Measurements from ENCODE around the gene SIK3.
A peak's percentile ranks its signal among the peaks of the same experiment; 100 is the strongest.

Gene SIK3

GRCh38 chr11:117042689-117043088 lies 55.5 kb downstream of the SIK3 start:
- Histone ChIP-seq H3K27ac (ENCODE audit: low read length) (no peak overlapping the region), H2AFZ (ENCODE audit: low read depth, low read length) (no peak overlapping the region), H3K79me2 (ENCODE audit: insufficient read depth, low read length) (peaks cover 43% of the 10 kb centered on the region)

GRCh38 chr11:117039900-117040299 lies 58.3 kb downstream of the SIK3 start:
- H4K20me1 ChIP-seq (ENCODE audit: insufficient read depth, low read length), result peaks cover 23% of the 10 kb centered on the region; the same call in 1 of the 2 replicates
- DNase-seq, result no peak
- no peaks in the 10 kb centered on the region for H3K36me3 ChIP-seq (ENCODE audit: insufficient read depth, low read length)
- no peak overlapping the region for H3K4me3 ChIP-seq (ENCODE audit: low read depth in 1 of 2, low read length in 2 of 2)
- no peaks in the 10 kb centered on the region for H3K9me3 ChIP-seq (ENCODE audit: insufficient read depth, low read length, severe bottlenecking)
- no peak overlapping the region for H2AFZ ChIP-seq (ENCODE audit: low read depth, low read length)
- no peak overlapping the region for H3K9ac ChIP-seq (ENCODE audit: low read depth, low read length)
- no peak for ATAC-seq (ENCODE audit: insufficient read depth, low read depth)
- H3K4me2 ChIP-seq (ENCODE audit: insufficient read depth, low read length), result no peak overlapping the region
- peaks cover 32% of the 10 kb centered on the region for H3K4me1 ChIP-seq (ENCODE audit: insufficient read depth, low read length)
- TF ChIP-seq CTCF (IDR thresholded peaks at IDR 0.05; ENCODE audit: borderline replicate concordance, extremely low read depth, low read length, poor library complexity, severe bottlenecking) (no peak), EZH2 (IDR thresholded peaks at IDR 0.05; ENCODE audit: borderline replicate concordance, low read depth, low read length, severe bottlenecking) (no peak)
- no peak overlapping the region for H3K27ac ChIP-seq (ENCODE audit: low read length)
- no peaks in the 10 kb centered on the region for H3K27me3 ChIP-seq (ENCODE audit: insufficient read depth, low read length, poor library complexity)
- peaks cover 43% of the 10 kb centered on the region for H3K79me2 ChIP-seq (ENCODE audit: insufficient read depth, low read length)

More at GRCh38 chr11:117042689-117043088, 55.5 kb downstream of the SIK3 start:
- Histone ChIP-seq H3K4me3 (ENCODE audit: low read depth in 1 of 2, low read length in 2 of 2) (no peak overlapping the region), H3K36me3 (ENCODE audit: insufficient read depth, low read length) (no peaks in the 10 kb centered on the region), H3K27me3 (ENCODE audit: insufficient read depth, low read length, poor library complexity) (no peaks in the 10 kb centered on the region), H3K4me2 (ENCODE audit: insufficient read depth, low read length) (no peak overlapping the region), H3K4me1 (ENCODE audit: insufficient read depth, low read length) (peaks cover 17% of the 10 kb centered on the region), H3K9ac (ENCODE audit: low read depth, low read length) (no peak overlapping the region), H3K9me3 (ENCODE audit: insufficient read depth, low read length, severe bottlenecking) (no peaks in the 10 kb centered on the region), H4K20me1 (ENCODE audit: insufficient read depth, low read length) (peaks cover 16% of the 10 kb centered on the region; the same call in 1 of the 2 replicates)
- TF ChIP-seq EZH2 (IDR thresholded peaks at IDR 0.05; ENCODE audit: borderline replicate concordance, low read depth, low read length, severe bottlenecking), result no peak
- no peak for TF ChIP-seq CTCF (IDR thresholded peaks at IDR 0.05; ENCODE audit: borderline replicate concordance, extremely low read depth, low read length, poor library complexity, severe bottlenecking)
- ATAC-seq (ENCODE audit: insufficient read depth, low read depth), result no peak
- no peak for DNase-seq

- DNase-seq (no peak), ATAC-seq (ENCODE audit: insufficient read depth, low read depth) (no peak)
- Histone ChIP-seq H3K9ac (ENCODE audit: low read depth, low read length) (no peak overlapping the region), H4K20me1 (ENCODE audit: insufficient read depth, low read length) (peaks cover 23% of the 10 kb centered on the region; the same call in 1 of the 2 replicates), H3K4me2 (ENCODE audit: insufficient read depth, low read length) (no peak overlapping the region), H3K36me3 (ENCODE audit: insufficient read depth, low read length) (no peaks in the 10 kb centered on the region), H3K4me3 (ENCODE audit: low read depth in 1 of 2, low read length in 2 of 2) (no peak overlapping the region), H3K79me2 (ENCODE audit: insufficient read depth, low read length) (peaks cover 42% of the 10 kb centered on the region), H3K27me3 (ENCODE audit: insufficient read depth, low read length, poor library complexity) (no peaks in the 10 kb centered on the region), H3K27ac (ENCODE audit: low read length) (no peak overlapping the region), H2AFZ (ENCODE audit: low read depth, low read length) (no peak overlapping the region), H3K4me1 (ENCODE audit: insufficient read depth, low read length) (peaks cover 32% of the 10 kb centered on the region), H3K9me3 (ENCODE audit: insufficient read depth, low read length, severe bottlenecking) (no peaks in the 10 kb centered on the region)
- TF ChIP-seq CTCF (IDR thresholded peaks at IDR 0.05; ENCODE audit: borderline replicate concordance, extremely low read depth, low read length, poor library complexity, severe bottlenecking) (no peak), EZH2 (IDR thresholded peaks at IDR 0.05; ENCODE audit: borderline replicate concordance, low read depth, low read length, severe bottlenecking) (no peak)
Observed at GRCh38 chr11:117039270-117039669, 59.0 kb downstream of the SIK3 start.

- Histone ChIP-seq H3K4me2 (ENCODE audit: insufficient read depth, low read length) (peak overlapping the region; percentile 35), H3K9ac (ENCODE audit: low read depth, low read length) (no peak overlapping the region), H3K36me3 (ENCODE audit: insufficient read depth, low read length) (no peaks in the 10 kb centered on the region), H3K27ac (ENCODE audit: low read length) (peak overlapping the region; percentile 76), H3K4me3 (ENCODE audit: low read depth in 1 of 2, low read length in 2 of 2) (no peak overlapping the region), H3K4me1 (ENCODE audit: insufficient read depth, low read length) (peaks cover 32% of the 10 kb centered on the region), H3K79me2 (ENCODE audit: insufficient read depth, low read length) (peaks cover 40% of the 10 kb centered on the region), H3K9me3 (ENCODE audit: insufficient read depth, low read length, severe bottlenecking) (no peaks in the 10 kb centered on the region), H4K20me1 (ENCODE audit: insufficient read depth, low read length) (peaks cover 19% of the 10 kb centered on the region; the same call in 1 of the 2 replicates), H2AFZ (ENCODE audit: low read depth, low read length) (no peak overlapping the region), H3K27me3 (ENCODE audit: insufficient read depth, low read length, poor library complexity) (no peaks in the 10 kb centered on the region)
- DNase-seq, result no peak
- ATAC-seq (ENCODE audit: insufficient read depth, low read depth), result peak; percentile 43
- TF ChIP-seq EZH2 (IDR thresholded peaks at IDR 0.05; ENCODE audit: borderline replicate concordance, low read depth, low read length, severe bottlenecking) (no peak), CTCF (IDR thresholded peaks at IDR 0.05; ENCODE audit: borderline replicate concordance, extremely low read depth, low read length, poor library complexity, severe bottlenecking) (no peak)
Observed at GRCh38 chr11:117037975-117038350, 60.3 kb downstream of the SIK3 start.
